GM19324 (cell line): ENCODE data around the gene RAB6A.

Source experiments
- ATAC-seq: cut with Tn5 transposase; IDR thresholded peaks from one replicate; pipeline ENCODE4 v1.9.1; 2021; ENCODE audit warnings: mild to moderate bottlenecking, moderate library complexity; ENCODE audit not compliant: unreplicated experiment, low FRiP score

Gene RAB6A

DNA sequence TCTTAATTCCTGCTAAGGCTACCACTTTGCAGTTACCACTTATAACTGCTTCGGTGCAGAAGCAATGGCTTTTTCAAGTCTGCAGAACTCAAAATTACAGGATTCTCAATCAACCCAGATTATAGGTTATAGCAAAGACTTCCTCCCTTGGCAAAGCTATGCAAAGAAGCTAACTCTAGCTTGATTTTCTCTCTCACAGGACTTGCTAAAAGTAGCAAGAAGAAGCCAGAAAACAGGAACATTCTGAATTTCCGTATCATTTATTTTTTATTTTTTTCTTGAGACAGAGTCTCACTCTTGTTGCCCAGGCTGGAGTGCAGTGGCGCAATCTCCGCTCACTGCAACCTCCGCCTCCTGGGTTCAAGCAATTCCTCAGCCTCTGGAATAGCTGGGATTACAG, 125.2 kb downstream of the RAB6A start:
- no peak for ATAC-seq

DNA sequence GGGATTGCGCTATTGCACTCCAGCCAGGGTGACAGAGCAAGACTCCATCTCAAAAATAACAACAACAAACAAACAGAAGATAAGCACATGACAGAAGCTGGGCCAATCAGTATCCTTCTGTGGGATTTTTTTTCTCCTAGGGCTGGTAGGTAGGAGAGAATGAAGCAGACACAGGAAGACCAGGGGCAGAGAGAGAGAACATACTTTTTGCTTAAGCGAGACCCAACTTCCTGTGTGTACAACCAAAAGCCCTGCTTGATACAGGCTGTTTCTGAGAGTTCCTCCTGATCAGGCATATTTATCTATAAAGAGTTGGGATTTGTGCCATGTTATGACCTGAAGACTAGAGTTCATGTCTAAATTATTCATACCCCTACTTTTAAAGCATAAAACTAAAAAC, 126.9 kb downstream of the RAB6A start:
- ATAC-seq, result no peak

DNA sequence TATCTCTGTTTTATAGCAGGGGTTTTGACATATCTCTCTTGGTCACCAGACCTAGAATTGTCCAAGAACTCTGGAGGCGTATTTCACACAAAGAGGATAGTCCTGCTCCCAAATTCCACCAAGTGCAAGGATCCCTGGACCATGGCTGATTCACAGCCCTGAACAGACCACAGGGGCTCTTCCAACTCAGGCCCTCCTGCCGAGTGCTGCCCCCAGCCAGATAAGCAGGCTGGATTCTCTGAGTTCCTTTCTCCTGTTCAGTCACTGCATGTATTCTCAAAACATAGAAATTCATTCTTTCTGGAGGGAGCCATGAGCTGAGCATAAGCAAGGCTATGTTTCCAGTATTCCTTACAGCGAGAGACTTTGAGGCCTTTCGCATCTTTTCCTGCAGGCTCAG, 127.9 kb downstream of the RAB6A start:
- no peak for ATAC-seq

DNA sequence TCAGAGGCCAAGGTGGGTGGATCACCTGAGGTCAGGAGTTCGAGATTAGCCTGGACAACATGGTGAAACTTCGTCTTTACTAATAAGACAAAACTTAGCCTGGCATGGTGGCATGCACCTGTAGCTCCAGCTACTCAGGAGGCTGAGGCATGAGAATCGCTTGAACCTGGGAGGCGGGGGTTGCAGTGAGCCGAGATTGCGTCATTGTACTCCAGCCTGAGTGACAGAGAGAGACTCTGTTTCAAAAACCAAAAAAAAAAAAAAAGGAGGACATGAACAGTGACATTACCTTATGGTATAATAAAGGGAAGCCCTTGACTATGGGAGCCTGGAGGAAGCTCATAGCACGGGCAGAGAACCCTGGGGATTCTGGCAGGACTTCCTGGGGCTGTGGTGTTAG, 131.0 kb downstream of the RAB6A start:
- no peak for ATAC-seq

DNA sequence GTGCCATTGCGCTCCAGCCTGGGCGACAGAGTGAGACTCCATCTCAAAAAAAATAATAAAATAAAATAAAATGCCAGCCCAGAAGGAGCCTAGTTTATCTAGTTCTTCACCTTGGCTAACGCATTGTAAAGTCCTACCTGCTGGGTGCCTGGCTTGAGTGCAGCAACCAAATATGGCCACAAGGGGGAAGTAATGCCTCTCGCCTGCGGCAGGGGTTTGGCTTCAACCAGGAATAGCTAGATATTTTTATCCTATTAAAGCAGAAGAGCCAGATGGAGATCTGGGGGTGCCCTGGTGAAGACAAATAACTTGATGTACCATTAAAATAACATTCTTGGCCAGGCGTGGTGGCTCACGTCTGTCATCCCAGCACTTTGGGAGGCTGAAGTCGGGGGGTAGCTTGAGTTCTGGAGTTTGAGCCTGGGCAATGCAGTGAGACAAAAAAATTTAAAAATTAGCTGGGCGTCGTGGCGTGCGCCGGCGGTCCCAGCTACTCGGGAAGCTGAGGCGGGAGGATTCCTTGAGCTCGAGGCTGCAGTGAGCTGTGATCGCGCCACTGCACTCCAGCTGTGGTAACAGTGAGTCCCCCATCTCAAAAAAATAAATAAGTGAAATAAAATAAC, 135.1 kb downstream of the RAB6A start:
- no peak for ATAC-seq
